Activated naive CD4-positive, alpha-beta T cell treated with Interleukin-2 at 50 U/mL for 16 hours (primary cell): ENCODE results near the gene NRXN3.

ENCODE experiments used
- DNase-seq: peaks from one replicate; pipeline ENCODE4 v3.0.0-alpha.2; 2020

The NRXN3 gene

GRCh38 chr14:79904497-79904896 is 1734.3 kb downstream of the NRXN3 start:
- DNase-seq = no peak

GRCh38 chr14:79906994-79907393 is 1736.8 kb downstream of the NRXN3 start:
- DNase-seq = no peak

- DNase-seq = no peak
Measured at GRCh38 chr14:79910086-79910485, 1739.9 kb downstream of the NRXN3 start.

- DNase-seq = no peak
Measured at GRCh38 chr14:79911744-79912143, 1741.6 kb downstream of the NRXN3 start.

GRCh38 chr14:79914595-79914994 is 1744.4 kb downstream of the NRXN3 start:
- no peak for DNase-seq

GRCh38 chr14:79915406-79915805 is 1745.2 kb downstream of the NRXN3 start:
- no peak for DNase-seq

- no peak for DNase-seq
Measured at GRCh38 chr14:79916281-79916680, 1746.1 kb downstream of the NRXN3 start.

GRCh38 chr14:79916892-79917291 is 1746.7 kb downstream of the NRXN3 start:
- DNase-seq = no peak
